HG03135 (cell line): Measurements from ENCODE around the gene CRTC3.
"Not testable (repeated sequence)": the region's sequence is repeated elsewhere in the genome, so short reads cannot be mapped to it uniquely, and the experiment has no call there.

ENCODE experiments used
- ATAC-seq: cut with Tn5 transposase; IDR thresholded peaks from one replicate; pipeline ENCODE4 v1.9.1; 2021; ENCODE audit warnings: mild to moderate bottlenecking, moderate library complexity; ENCODE audit not compliant: unreplicated experiment

CRTC3 gene

GRCh38 chr15:90618330-90619125 is 88.8 kb downstream of the CRTC3 start:
- ATAC-seq = no peak

DNA sequence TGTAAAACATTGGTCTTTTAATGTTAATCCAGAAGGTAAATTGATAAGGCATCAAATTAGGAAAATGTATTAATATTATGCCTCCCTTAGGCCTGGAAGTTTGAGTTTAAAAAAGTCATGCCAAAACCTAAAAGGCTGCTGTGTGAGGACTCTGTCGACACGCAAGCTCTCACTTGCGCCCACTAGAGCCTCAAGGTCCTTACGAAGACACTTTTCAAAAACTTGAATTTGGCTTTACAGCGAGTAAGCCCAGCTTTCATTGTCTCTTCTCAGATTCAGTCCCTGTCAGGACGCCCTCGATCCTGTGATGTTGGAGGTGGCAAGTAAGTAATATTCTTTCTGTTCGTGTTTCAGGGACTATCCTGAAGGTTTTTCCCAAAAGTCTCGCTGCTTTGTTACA is 89.7 kb downstream of the CRTC3 start:
- ATAC-seq = no peak

DNA sequence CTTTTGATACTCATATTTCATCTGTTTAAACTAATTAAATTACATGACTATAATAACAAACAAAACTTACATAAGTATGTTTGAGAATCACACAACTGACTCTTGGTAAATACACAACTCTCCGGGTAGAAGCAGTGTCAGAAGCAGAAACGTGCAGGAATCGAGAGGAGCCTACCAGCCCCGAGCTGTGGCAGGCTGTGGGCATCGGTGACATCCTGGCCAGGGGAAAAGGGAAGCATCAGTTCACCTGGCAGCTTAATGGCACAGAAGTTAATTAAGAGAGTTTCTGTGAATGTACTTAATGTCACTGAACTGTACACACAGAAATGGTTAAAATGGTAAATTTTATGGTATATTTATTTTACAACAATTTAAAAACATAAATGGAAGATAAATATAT is 90.2 kb downstream of the CRTC3 start:
- no peak for ATAC-seq

- no peak for ATAC-seq
Observed at GRCh38 chr15:90620379-90621067, 90.8 kb downstream of the CRTC3 start.

- ATAC-seq = no peak
Observed at GRCh38 chr15:90623854-90624253, 94.1 kb downstream of the CRTC3 start.

DNA sequence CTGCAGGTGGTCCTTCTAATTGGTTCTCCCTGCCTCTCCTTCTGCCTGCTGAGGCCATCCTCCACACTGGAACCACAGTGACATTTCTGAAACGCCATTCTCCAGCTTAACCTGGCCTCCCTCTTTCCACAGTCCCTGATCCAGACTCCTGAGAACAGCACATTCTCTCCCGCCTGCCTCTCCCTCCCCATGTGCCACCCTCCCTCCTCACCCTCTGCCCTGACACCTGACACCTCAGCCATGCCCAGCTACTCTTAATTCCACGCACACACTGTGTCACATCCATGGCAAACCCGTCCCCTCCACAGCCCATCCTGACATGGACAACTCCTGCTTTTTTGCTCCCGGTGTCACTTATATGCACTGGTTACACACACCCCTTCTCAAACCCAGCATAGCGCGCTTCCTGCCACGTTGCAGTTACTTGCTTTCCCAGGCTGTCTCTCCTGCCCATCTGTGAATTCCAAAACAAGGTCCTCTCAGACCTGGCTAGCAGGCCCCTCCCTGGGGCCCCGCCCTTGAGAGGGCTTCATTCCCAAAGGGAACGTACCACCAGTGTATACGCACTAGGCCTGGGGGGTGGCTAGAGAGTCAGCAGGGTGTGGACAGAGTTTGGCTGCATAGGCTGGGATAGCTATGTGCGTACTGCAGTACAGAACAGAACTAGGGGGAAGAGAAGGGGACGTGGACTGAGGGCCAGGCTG is 94.7 kb downstream of the CRTC3 start:
- no peak for ATAC-seq

DNA sequence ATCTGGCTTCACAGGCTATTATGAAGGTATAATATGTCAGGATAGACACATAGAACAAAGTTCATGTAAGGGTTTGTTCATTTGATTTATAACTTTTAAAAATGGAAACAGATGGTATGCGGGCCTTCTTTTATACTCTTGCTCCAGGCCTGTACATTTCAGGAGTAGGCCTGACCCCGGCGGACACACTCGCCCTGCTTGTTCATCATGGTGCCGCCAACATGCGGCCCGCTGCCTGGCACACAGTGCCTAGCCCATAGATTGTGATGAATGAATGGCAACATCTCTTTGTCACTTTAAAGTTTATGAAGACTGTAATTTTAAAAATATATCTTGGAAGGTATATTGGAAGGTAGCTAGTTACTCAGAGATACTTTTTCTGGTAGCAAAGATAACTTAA is 95.3 kb downstream of the CRTC3 start:
- no peak for ATAC-seq

DNA sequence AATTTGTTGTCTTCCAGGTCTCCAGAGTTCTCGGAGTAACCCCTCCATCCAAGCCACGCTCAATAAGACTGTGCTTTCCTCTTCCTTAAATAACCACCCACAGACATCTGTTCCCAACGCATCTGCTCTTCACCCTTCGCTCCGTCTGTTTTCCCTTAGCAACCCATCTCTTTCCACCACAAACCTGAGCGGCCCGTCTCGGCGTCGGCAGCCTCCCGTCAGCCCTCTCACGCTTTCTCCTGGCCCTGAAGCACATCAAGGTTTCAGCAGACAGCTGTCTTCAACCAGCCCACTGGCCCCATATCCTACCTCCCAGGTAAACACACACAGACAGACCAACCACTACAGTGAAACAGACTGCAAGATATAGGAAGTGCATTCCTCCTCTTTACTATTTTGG is 99.5 kb downstream of the CRTC3 start:
- no peak for ATAC-seq

DNA sequence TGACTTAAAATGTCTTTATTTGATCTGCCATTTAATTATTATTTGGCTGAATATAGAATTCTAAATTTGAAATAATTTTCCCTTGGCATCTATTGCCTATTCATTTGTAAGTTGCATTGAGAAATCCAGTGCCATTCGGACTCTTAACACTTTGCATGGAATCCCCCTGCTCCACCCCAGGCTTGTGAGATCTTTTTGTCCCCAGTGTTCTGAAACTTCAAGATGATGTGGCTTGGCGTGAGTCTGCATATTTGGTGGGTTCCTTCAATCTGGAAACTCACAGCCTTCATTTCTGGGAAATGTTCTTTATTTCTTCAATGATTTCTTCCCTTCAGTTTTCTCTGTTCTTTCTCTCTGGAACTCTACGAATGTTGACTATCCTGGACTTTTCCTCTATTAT is 103.6 kb downstream of the CRTC3 start:
- ATAC-seq = no peak

DNA sequence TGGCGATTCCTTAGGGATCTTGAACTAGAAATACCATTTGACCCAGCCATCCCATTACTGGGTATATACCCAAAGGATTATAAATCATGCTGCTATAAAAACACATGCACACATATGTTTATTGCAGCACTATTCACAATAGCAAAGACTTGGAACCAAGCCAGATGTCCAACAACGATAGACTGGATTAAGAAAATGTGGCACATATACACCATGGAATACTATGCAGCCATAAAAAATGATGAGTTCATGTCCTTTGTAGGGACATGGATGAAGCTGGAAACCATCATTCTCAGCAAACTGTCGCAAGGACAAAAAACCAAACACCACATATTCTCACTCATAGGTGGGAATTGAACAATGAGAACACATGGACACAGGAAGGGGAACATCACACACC is 107.3 kb downstream of the CRTC3 start:
- not testable (repeated sequence) for ATAC-seq

- ATAC-seq = no peak
Observed at GRCh38 chr15:90637693-90638092, 108.0 kb downstream of the CRTC3 start.

DNA sequence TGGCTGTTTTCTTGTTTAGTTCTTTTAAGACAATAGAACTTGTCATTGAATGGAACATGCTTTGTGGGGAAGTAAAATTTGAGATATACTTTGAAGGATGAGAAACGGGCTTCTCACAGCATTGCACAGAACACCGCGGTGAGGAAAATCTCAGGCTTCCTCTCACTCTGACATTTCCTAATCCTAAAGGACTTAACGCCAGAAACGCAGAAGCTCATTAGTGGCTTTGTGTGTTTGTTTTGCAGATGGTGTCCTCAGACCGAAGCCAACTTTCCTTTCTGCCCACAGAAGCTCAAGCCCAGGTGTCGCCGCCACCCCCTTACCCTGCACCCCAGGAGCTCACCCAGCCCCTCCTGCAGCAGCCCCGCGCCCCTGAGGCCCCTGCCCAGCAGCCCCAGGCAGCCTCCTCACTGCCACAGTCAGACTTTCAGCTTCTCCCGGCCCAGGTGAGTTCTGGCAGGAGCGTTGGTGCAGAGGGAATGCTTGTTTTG is 108.5 kb downstream of the CRTC3 start:
- no peak for ATAC-seq

- no peak for ATAC-seq
Observed at GRCh38 chr15:90638963-90639362, 109.2 kb downstream of the CRTC3 start.

- no peak for ATAC-seq
Observed at GRCh38 chr15:90640862-90641261, 111.1 kb downstream of the CRTC3 start.

DNA sequence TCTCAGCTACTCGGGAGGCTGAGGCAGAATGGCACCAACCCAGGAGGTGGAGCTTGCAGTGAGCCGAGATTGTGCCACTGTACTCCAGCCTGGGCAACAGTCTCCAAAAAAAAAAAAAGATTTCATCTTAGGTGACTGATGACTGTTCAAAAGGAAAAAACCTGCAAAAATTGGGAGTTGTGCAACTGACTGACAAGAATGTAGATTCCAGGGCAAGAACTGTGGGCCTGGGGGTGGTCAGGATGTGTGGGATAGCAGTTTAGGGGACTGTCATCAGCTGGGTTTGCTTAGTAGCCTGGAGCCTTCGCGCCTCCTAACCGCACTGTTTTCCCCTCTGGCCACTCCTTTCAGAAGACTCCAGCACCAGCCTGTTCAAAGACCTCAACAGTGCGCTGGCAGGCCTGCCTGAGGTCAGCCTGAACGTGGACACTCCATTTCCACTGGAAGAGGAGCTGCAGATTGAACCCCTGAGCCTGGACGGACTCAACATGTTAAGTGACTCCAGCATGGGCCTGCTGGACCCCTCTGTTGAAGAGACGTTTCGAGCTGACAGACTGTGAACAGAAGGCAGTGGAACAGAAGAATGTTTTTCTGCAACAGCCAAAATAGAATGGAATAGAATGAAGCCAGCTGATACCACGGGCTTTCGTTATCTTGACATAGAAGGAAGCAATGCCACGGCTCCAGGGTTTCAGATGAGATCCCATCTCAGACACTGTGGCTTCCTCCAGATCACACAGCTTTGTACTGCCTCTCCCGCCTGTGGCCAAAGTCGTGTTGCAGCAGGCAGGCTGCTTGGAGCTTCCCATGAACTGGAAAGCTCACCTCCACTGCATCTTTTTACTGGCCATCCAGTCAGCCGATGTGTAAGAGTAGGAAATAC is 112.1 kb downstream of the CRTC3 start:
- no peak for ATAC-seq

DNA sequence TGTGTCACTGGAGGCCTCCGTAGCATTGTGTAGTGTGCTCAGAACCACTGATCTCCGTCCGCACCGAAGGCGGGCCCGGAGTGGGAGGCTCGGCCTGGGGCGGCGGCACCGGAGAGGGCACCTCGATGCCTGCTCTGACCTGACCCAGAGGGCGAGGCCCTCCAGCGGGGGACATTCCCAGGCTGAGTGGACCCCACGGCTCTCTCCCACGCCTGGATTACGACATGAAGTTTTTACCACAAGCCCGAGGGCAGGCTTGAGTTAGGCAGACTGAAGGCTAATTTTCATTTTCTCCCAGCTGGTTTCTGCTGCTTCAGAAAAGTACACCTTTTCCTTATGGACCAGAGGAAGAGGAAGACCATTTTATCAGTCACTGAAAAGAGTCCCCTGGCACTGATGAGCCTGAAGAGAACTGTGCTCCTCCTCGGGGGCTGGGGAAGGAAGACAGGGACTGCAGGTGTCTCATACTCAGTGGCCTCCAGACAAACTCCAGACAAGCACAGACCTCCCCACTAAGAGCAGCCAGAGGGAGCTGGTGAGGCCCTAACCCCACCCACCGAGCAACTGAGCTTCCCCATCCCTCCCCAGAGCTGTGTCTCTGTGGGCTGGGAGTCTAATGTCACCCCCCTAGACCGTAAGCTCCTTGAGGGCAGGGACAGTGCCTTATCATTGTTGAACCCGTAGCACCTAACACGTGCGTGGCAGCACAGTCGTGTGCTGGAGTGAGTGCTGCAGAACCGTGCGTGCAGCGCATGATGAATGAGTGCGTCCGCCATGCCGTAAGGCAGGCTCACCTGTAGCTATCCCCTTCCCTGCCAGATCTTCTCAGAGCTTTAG is 113.0 kb downstream of the CRTC3 start:
- no peak for ATAC-seq

- ATAC-seq = no peak
Observed at GRCh38 chr15:90643301-90643632, 113.5 kb downstream of the CRTC3 start.

- no peak for ATAC-seq
Observed at GRCh38 chr15:90644526-90644925, 114.8 kb downstream of the CRTC3 start.

DNA sequence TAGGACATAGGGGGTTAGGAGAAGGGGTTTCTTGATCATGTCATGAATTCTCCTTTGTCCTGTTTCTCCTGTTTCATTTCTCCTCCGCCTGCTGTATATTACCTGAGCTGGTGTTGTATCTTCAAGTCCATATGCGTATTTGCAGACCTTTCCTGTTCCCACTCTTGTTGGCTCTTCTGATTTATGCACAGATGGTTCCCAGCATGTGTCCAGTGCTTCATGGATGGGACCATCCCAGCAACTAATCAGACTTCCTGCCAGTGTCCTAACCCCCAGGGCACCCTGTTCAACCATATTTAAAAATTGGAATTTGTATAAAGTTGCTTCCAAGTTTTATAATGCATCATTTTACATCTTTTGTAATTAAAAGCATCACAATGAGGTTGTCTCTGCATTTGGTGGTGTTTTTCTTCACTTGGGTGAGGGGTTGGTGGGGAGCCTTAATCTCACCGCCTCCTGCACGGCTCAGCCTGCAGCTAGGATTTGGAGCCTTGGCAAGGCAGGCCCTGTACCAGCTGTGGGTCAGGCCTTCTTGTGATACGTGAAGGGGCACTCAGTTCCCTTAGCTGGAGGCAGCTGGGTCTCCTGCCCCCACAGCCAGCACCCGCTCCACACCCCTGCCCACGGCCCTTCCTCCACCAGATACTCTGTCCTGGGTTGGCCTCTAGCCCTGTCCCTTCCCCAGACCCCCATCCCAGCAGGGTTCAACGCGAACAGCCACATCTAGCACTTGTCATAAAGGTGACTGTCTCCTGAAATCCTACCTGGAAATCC is 115.4 kb downstream of the CRTC3 start:
- ATAC-seq = no peak
